ENCODE data around the gene NLGN1. TPM values are rescaled to one million over a fixed set of nuclear protein-coding genes. Genes with fewer than 3 reads are reported as not detected.

The NLGN1 gene
- total and polyA plus RNA-seq, 8 donors, result 3.1 to 11.9 (median 8.0) TPM

DNA sequence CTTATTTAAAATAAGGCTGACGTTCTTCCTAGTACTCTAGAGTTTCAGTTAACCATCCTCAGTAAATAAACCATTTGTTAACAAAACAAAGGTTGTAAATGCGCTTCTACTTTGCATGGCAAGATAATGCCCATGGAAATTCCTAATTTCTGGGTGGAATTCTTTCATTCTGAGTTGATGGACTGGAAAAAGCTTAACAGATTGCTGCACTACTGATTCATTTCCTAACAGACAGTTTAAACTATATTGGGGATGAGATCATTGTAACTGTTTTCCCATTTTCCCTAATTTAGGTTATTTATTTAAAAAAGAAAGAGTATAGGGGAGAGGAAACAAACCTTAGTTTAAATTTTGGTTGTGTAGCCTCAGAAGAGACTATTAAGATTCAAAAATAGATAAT is 342.2 kb downstream of the NLGN1 start:
- intact Hi-C loops (cut with DNase I), result no loop called here
- no peaks in the 10 kb centered on the region for H3K4me1 ChIP-seq
- no peaks in the 10 kb centered on the region for H3K27me3 ChIP-seq
- TF ChIP-seq, protein P1, sequence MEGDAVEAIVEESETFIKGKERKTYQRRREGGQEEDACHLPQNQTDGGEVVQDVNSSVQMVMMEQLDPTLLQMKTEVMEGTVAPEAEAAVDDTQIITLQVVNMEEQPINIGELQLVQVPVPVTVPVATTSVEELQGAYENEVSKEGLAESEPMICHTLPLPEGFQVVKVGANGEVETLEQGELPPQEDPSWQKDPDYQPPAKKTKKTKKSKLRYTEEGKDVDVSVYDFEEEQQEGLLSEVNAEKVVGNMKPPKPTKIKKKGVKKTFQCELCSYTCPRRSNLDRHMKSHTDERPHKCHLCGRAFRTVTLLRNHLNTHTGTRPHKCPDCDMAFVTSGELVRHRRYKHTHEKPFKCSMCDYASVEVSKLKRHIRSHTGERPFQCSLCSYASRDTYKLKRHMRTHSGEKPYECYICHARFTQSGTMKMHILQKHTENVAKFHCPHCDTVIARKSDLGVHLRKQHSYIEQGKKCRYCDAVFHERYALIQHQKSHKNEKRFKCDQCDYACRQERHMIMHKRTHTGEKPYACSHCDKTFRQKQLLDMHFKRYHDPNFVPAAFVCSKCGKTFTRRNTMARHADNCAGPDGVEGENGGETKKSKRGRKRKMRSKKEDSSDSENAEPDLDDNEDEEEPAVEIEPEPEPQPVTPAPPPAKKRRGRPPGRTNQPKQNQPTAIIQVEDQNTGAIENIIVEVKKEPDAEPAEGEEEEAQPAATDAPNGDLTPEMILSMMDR (IDR thresholded peaks at IDR 0.05), result no peak
- no peaks in the 10 kb centered on the region for H3K9me3 ChIP-seq
- DNase-seq, result no peak
- no peak overlapping the region for H3K27ac ChIP-seq
- ATAC-seq, result no peak
- no peaks in the 10 kb centered on the region for H3K36me3 ChIP-seq
- H3K4me3 ChIP-seq, result no peak overlapping the region

DNA sequence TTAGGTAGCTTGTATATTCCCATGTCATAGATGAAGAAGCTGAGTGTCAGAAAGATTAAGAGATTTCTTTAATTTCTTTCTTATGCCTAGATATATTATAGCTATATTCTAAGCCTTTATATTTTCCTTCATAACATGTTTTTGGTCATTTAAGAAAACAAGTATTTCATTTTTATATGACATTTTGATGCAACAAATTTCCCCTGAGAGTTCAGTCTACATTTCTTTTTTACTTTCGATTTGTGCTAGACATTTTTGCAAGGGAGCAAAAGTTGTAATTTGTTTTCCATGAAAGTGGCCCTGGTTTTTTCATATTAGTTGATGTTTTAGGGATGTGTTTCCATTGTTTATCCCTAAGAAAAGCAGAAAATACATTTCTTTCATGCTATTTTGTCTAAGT is 344.9 kb downstream of the NLGN1 start:
- Histone ChIP-seq H3K36me3 (no peaks in the 10 kb centered on the region), H3K4me1 (no peaks in the 10 kb centered on the region), H3K27ac (no peak overlapping the region), H3K27me3 (no peaks in the 10 kb centered on the region), H3K9me3 (no peaks in the 10 kb centered on the region), H3K4me3 (no peak overlapping the region)
- DNase-seq, result no peak
- intact Hi-C loops (cut with DNase I), result no loop called here
- TF ChIP-seq, protein P1 (IDR thresholded peaks at IDR 0.05), result no peak
- no peak for ATAC-seq

DNA sequence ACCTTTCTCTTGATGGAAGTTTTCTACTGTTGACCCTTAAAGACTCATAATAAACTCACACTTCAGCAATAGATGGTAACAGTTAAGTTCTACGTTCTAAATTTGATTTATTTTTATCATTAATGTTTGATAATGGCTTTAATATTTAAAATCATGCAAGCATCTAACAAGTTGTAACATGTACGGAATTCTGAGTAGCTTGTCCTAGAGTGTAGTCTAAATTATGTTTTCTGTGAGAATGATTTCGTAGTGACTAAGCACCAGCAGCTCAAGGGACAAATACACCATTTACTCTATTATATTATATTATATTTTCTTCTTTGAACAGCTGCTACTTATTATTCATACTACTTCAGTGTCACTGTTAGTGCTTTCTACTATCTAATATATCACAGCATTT is 345.6 kb downstream of the NLGN1 start:
- ATAC-seq, result no peak
- intact Hi-C loops (cut with DNase I), result no loop called here
- Histone ChIP-seq H3K9me3 (no peaks in the 10 kb centered on the region), H3K27ac (no peak overlapping the region), H3K4me3 (no peak overlapping the region), H3K4me1 (no peaks in the 10 kb centered on the region), H3K36me3 (no peaks in the 10 kb centered on the region), H3K27me3 (no peaks in the 10 kb centered on the region)
- DNase-seq, result peak in 1 of 4 donors; percentile 20
- TF ChIP-seq, protein P1 (IDR thresholded peaks at IDR 0.05), result no peak

DNA sequence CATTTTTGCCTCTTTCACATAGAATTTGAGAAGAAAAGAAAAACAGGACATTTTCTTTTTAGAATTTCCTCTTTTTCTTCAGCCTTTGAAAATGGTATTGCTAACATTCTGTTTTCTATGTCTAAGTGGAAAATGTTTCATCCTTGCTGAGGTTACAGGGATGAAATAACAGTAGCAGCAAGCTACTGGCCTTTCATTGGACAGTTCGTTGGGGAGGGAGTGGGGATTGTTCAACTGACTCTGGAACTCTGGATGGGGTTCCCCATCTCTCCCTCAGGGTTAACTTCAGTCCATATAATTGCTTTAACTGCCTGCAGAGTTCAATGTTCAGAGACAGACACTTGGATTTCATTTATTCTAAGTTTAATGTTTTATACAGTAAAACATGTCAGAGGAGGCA is 346.0 kb downstream of the NLGN1 start:
- intact Hi-C loops (cut with DNase I), result no loop called here
- H3K27me3 ChIP-seq, result no peaks in the 10 kb centered on the region
- no peaks in the 10 kb centered on the region for H3K4me1 ChIP-seq
- TF ChIP-seq, protein P1 (IDR thresholded peaks at IDR 0.05), result no peak
- H3K9me3 ChIP-seq, result no peaks in the 10 kb centered on the region
- no peaks in the 10 kb centered on the region for H3K36me3 ChIP-seq
- no peak overlapping the region for H3K27ac ChIP-seq
- H3K4me3 ChIP-seq, result no peak overlapping the region
- no peak for ATAC-seq
- no peak for DNase-seq

DNA sequence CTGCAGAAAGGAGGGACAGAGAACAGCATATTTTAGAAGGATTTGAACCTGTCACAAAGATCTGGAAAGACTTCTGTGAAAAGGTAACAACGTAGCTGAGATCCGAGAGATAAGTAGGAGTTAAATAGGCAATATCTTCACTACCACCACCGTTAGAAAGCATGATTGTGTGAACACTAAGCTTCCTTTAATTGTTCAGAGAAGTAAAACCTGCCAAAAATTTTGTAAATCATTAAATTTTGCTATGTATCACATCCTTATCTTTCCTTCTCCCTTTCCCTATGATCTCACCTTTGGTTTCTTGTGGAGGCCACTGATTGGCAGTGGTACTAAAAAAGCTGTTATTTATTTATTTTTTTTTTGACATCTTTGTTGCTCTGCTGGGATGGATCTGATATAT is 346.9 kb downstream of the NLGN1 start:
- no peaks in the 10 kb centered on the region for H3K9me3 ChIP-seq
- no peak for ATAC-seq
- TF ChIP-seq, protein P1 (IDR thresholded peaks at IDR 0.05), result no peak
- H3K4me3 ChIP-seq, result no peak overlapping the region
- no peaks in the 10 kb centered on the region for H3K27me3 ChIP-seq
- H3K36me3 ChIP-seq, result no peaks in the 10 kb centered on the region
- intact Hi-C loops (cut with DNase I), result no loop called here
- no peaks in the 10 kb centered on the region for H3K4me1 ChIP-seq
- H3K27ac ChIP-seq, result no peak overlapping the region
- DNase-seq, result no peak
